Activated CD4-positive, alpha-beta T cell treated with anti-CD3 and anti-CD28 coated beads, Interleukin-10, Interleukin-2, amounts not matched to agents 100 ng/mL and 50 ng/mL, durations not matched to agents 16 hours and 8 hours (primary cell): ENCODE results near the gene MRO.
"Not testable (repeated sequence)": the region's sequence is repeated elsewhere in the genome, so short reads cannot be mapped to it uniquely, and the experiment has no call there.

Source experiments
- DNase-seq: peaks from one replicate; pipeline ENCODE4 v3.0.0-alpha.2; 2020

MRO gene

GRCh38 chr18:50791599-50792438 is 28.0 kb downstream of the MRO start:
- no peak for DNase-seq

- DNase-seq: no peak
These were observed 28.9 kb downstream of the MRO start for GRCh38 chr18:50790948-50791347.

DNA sequence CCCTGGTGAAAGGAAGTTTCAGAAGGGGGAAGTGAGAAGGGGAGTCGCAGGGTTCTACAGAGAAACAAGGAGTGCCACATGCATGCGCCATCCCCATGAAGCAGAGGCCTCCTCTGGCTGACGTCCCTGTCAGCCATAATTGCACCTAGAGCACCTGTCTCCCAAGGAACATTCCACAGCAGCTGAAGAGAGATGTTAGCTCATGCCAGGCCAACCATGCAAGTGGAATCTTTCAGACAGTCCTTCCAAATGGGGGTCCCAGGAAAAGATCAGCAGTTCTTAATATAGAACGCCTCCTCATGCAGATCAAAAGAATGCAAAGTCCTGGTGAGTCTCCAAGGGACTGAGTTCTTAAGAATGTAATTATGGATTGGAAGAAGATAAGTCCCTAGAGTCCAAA is 29.6 kb downstream of the MRO start:
- DNase-seq: no peak

GRCh38 chr18:50788284-50788683 is 31.5 kb downstream of the MRO start:
- DNase-seq: no peak

- no peak for DNase-seq
These were observed 33.0 kb downstream of the MRO start for GRCh38 chr18:50786864-50787263.

GRCh38 chr18:50783553-50783952 is 36.3 kb downstream of the MRO start:
- no peak for DNase-seq

DNA sequence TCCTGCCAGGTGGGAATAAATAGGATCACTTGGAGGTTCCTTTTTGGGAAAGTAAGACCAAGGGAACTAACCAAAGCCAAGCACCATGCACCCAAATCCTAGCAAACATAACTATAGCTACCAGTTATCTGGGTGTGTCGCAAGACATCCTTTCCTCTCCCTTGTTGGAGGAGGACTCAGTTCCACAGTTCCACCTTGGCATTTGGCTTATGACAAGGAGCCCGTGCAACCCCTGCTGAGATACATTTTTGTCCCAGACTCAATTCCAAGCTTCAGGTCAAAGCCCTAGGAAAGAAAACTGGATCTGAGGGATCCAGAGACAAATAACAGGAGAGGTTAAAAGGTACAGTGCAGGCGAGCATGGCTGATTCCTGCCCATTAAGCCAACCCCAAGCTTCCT is 40.8 kb downstream of the MRO start:
- not testable (repeated sequence) for DNase-seq

GRCh38 chr18:50776383-50776782 is 43.4 kb downstream of the MRO start:
- DNase-seq: no peak

GRCh38 chr18:50775726-50776125 is 44.1 kb downstream of the MRO start:
- no peak for DNase-seq

- DNase-seq: no peak
These were observed 44.6 kb downstream of the MRO start for GRCh38 chr18:50775207-50775606.

- no peak for DNase-seq
These were observed 50.4 kb downstream of the MRO start for GRCh38 chr18:50769463-50769862.

DNA sequence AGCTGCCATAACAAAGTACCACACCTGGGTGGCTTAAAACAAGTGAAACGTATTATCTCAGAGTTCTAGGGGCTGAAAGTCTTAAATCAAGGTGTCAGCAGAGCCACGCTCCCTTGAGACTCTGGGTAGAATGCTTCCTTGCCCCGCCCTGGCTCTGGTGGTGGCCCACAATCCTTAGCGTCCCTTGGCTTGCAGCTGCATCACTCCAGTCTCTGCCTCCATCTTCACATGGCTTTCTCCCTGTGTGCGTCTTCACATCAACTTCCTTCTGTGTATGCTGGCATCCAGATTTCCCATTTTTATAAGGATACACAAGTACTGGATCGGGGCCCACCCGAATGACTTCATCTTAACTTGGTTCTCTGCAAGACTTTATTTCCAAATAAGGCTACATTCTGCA is 62.5 kb downstream of the MRO start:
- no peak for DNase-seq

GRCh38 chr18:50754297-50754696 is 65.5 kb downstream of the MRO start:
- DNase-seq: no peak

- DNase-seq: no peak
These were observed 66.5 kb downstream of the MRO start for GRCh38 chr18:50753311-50753710.

- no peak for DNase-seq
These were observed 67.9 kb downstream of the MRO start for GRCh38 chr18:50751947-50752346.

DNA sequence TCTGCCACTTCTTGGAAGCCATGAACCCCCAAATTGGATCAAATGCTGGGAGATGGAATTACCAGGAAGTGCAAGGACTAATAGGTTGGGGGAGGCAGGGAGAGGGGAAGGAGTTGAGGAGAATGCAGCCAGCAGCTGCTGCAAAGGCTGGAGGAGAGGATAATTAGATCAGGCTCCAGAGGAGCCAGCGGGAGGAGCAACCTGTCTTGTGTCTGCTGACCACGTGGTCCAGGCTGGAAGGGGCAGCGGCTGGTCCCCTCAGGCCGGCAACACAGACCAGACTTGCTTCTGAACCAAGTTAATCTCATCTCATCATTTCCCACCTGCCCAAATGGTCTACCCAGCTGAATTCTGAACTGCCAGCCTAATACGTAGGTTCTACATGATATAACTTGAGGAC is 68.3 kb downstream of the MRO start:
- DNase-seq: no peak

- no peak for DNase-seq
These were observed 69.3 kb downstream of the MRO start for GRCh38 chr18:50750546-50750945.

- DNase-seq: no peak
These were observed 69.9 kb downstream of the MRO start for GRCh38 chr18:50749945-50750344.

DNA sequence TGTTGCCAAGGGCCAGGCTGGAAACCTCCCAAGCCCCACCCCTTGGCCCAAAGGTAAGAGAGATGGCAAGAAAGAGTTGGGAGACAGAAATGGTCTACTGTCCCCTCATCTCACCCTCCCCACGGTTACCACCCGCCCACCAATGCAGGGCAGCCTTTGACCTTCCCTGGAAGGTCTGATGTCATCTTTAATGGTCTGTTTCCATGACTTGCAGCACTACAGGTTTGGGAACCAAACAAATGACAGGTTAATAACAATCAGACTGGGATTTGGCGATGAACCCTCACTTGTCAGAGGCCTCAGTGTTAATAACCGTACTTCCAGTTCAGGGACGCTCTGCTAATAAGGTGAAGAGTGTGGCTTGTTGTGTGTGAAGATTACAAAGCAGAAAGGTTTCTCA is 70.4 kb downstream of the MRO start:
- DNase-seq: no peak

DNA sequence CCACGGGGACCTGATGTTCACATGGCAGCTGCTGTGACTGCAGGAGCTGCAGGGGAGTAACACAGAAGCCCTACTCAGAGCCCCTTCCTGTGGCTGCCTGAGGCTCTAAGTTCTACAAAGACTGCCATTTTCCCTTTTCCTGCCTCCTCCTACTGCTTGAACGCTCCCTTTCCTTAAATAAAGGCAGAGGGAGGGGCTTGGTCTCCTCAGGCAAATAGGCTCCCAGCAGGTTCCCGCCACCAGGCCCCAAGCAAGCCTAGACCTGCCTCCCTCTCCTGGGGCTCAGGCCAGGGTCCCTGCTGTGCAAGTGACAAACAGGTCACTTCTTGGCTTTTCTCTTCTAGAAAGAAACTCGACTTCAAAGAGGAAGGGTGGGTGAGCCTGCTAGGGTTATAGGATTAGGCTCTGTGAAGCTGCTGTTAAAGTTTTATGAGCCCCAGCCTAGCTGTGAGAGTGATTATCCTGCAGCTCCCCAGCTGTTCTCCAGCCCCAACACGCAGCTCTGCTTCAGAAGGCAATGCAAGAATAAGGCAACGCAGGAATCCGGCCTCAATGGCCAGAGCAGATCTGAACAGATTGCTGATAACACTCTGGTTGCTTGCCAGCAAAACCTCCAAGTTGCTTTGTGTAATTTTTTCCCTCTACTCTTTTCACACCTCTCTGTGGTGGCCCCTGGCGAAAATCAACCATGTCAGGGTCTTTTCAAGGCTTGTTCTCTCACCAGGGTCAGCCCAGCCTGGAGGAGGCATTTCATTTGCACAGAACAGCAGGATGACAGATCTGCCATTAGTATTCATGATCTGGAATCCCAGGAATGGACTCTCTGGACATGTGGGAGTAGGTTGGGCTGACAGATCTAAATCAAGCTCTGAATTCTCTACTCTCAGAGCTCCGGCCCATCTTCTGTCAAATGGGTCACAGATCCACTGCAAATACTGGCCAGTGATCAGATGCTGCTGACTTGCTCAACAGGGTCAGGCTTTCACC is 71.3 kb downstream of the MRO start:
- no peak for DNase-seq

GRCh38 chr18:50747849-50748242 is 72.0 kb downstream of the MRO start:
- DNase-seq: no peak

DNA sequence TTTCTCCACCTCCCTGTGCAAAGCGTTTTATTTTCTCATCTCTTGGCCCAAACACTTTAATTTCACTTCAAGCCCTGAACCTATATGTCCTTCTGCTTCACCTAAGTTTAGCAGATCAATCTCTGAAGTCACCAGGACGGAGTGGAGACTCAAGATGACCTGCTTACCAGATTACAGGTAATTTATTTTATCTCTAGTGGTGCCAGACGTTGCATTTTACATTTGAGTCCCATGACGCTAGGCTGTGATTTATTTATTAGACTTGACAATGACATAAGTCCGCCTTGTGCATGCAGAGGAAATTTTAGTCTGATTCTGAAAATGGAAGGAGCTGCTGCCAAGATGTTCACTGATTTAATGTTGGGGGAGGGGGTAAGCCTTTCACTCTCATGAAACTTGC is 73.9 kb downstream of the MRO start:
- no peak for DNase-seq
